ENCODE measurements around the gene TSR2. TPM values are rescaled to one million over a fixed set of nuclear protein-coding genes. Genes with fewer than 3 reads are reported as not detected.
A peak's percentile ranks its signal among the peaks of the same experiment; 100 is the strongest.

Gene TSR2
- 7.9 and 15.3 TPM in 2 replicates for total RNA-seq (2014; rRNA removed; shearing (Covaris generic); ENCODE audit: low replicate concordance)

GRCh38 chrX:54439960-54440871 lies at the start of gene TSR2:
TSR2 (plus strand) TSS chrX:54440404; CDS start chrX:54440422, 18 bp downstream.
- H3K4me1 ChIP-seq (ENCODE audit: low read length) = peaks cover 14% of the 10 kb centered on the region
- H3K9ac ChIP-seq (ENCODE audit: low read length) = peak within 1 kb of the TSS; percentile 84
- peaks cover 39% of the 10 kb centered on the region for H3K79me2 ChIP-seq (ENCODE audit: low read length)
- no peaks in the 10 kb centered on the region for H3K36me3 ChIP-seq (ENCODE audit: insufficient read depth, low read length)
- H3K4me2 ChIP-seq (ENCODE audit: low read depth, low read length, poor library complexity, severe bottlenecking) = peak within 1 kb of the TSS; percentile 62
- H3K9me2 ChIP-seq (replicated peaks; ENCODE audit: insufficient read depth, low read length) = no peaks in the 10 kb centered on the region
- no peaks in the 10 kb centered on the region for H3K27me3 ChIP-seq (ENCODE audit: low read length)
- DNase-seq = peak; percentile 90
- H2AFZ ChIP-seq (ENCODE audit: low read length) = peak within 1 kb of the TSS; percentile 69
- no peak within 1 kb of the TSS for H3K27ac ChIP-seq (ENCODE audit: low read length)
- H3K4me3 ChIP-seq (ENCODE audit: low read length) = peak within 1 kb of the TSS; percentile 88
- no peaks in the 10 kb centered on the region for H4K20me1 ChIP-seq (ENCODE audit: insufficient read depth, low read depth, low read length)
- no peaks in the 10 kb centered on the region for H3K9me3 ChIP-seq (ENCODE audit: low read length)

GRCh38 chrX:54397113-54397512 lies 43.1 kb upstream of the TSR2 start:
- DNase-seq = no peak
- Histone ChIP-seq H3K79me2 (ENCODE audit: low read length) (no peaks in the 10 kb centered on the region), H3K36me3 (ENCODE audit: insufficient read depth, low read length) (no peaks in the 10 kb centered on the region), H3K27me3 (ENCODE audit: low read length) (no peaks in the 10 kb centered on the region), H2AFZ (ENCODE audit: low read length) (no peak overlapping the region), H3K4me2 (ENCODE audit: low read depth, low read length, poor library complexity, severe bottlenecking) (no peak overlapping the region), H3K4me1 (ENCODE audit: low read length) (no peaks in the 10 kb centered on the region), H4K20me1 (ENCODE audit: insufficient read depth, low read depth, low read length) (no peaks in the 10 kb centered on the region), H3K27ac (ENCODE audit: low read length) (no peak overlapping the region), H3K9ac (ENCODE audit: low read length) (no peak overlapping the region), H3K9me2 (replicated peaks; ENCODE audit: insufficient read depth, low read length) (no peaks in the 10 kb centered on the region), H3K9me3 (ENCODE audit: low read length) (no peaks in the 10 kb centered on the region), H3K4me3 (ENCODE audit: low read length) (no peak overlapping the region)

- no peaks in the 10 kb centered on the region for H3K9me3 ChIP-seq (ENCODE audit: low read length)
- H3K4me2 ChIP-seq (ENCODE audit: low read depth, low read length, poor library complexity, severe bottlenecking) = no peak overlapping the region
- H2AFZ ChIP-seq (ENCODE audit: low read length) = no peak overlapping the region
- H3K9me2 ChIP-seq (replicated peaks; ENCODE audit: insufficient read depth, low read length) = no peaks in the 10 kb centered on the region
- H3K79me2 ChIP-seq (ENCODE audit: low read length) = no peaks in the 10 kb centered on the region
- H3K27me3 ChIP-seq (ENCODE audit: low read length) = no peaks in the 10 kb centered on the region
- no peak overlapping the region for H3K9ac ChIP-seq (ENCODE audit: low read length)
- DNase-seq = no peak
- H4K20me1 ChIP-seq (ENCODE audit: insufficient read depth, low read depth, low read length) = no peaks in the 10 kb centered on the region
- H3K36me3 ChIP-seq (ENCODE audit: insufficient read depth, low read length) = no peaks in the 10 kb centered on the region
- H3K27ac ChIP-seq (ENCODE audit: low read length) = no peak overlapping the region
- H3K4me3 ChIP-seq (ENCODE audit: low read length) = no peak overlapping the region
- H3K4me1 ChIP-seq (ENCODE audit: low read length) = no peaks in the 10 kb centered on the region
These were observed 32.9 kb upstream of the TSR2 start for GRCh38 chrX:54407266-54407665.

GRCh38 chrX:54411732-54412131 lies 28.5 kb upstream of the TSR2 start:
- Histone ChIP-seq H4K20me1 (ENCODE audit: insufficient read depth, low read depth, low read length) (no peaks in the 10 kb centered on the region), H3K79me2 (ENCODE audit: low read length) (no peaks in the 10 kb centered on the region), H3K9ac (ENCODE audit: low read length) (no peak overlapping the region), H3K9me2 (replicated peaks; ENCODE audit: insufficient read depth, low read length) (no peaks in the 10 kb centered on the region), H3K27me3 (ENCODE audit: low read length) (no peaks in the 10 kb centered on the region), H3K36me3 (ENCODE audit: insufficient read depth, low read length) (no peaks in the 10 kb centered on the region), H2AFZ (ENCODE audit: low read length) (no peak overlapping the region), H3K9me3 (ENCODE audit: low read length) (no peaks in the 10 kb centered on the region), H3K27ac (ENCODE audit: low read length) (no peak overlapping the region), H3K4me2 (ENCODE audit: low read depth, low read length, poor library complexity, severe bottlenecking) (no peak overlapping the region), H3K4me3 (ENCODE audit: low read length) (no peak overlapping the region), H3K4me1 (ENCODE audit: low read length) (no peaks in the 10 kb centered on the region)
- DNase-seq = no peak

GRCh38 chrX:54413753-54414152 lies 26.5 kb upstream of the TSR2 start:
- no peaks in the 10 kb centered on the region for H3K9me3 ChIP-seq (ENCODE audit: low read length)
- no peak overlapping the region for H3K4me3 ChIP-seq (ENCODE audit: low read length)
- no peaks in the 10 kb centered on the region for H3K27me3 ChIP-seq (ENCODE audit: low read length)
- H3K4me2 ChIP-seq (ENCODE audit: low read depth, low read length, poor library complexity, severe bottlenecking) = no peak overlapping the region
- no peaks in the 10 kb centered on the region for H3K9me2 ChIP-seq (replicated peaks; ENCODE audit: insufficient read depth, low read length)
- H3K27ac ChIP-seq (ENCODE audit: low read length) = no peak overlapping the region
- DNase-seq = no peak
- H4K20me1 ChIP-seq (ENCODE audit: insufficient read depth, low read depth, low read length) = no peaks in the 10 kb centered on the region
- H3K36me3 ChIP-seq (ENCODE audit: insufficient read depth, low read length) = no peaks in the 10 kb centered on the region
- no peak overlapping the region for H2AFZ ChIP-seq (ENCODE audit: low read length)
- no peaks in the 10 kb centered on the region for H3K79me2 ChIP-seq (ENCODE audit: low read length)
- no peak overlapping the region for H3K9ac ChIP-seq (ENCODE audit: low read length)
- no peaks in the 10 kb centered on the region for H3K4me1 ChIP-seq (ENCODE audit: low read length)

- H3K36me3 ChIP-seq (ENCODE audit: insufficient read depth, low read length) = no peaks in the 10 kb centered on the region
- no peaks in the 10 kb centered on the region for H3K9me2 ChIP-seq (replicated peaks; ENCODE audit: insufficient read depth, low read length)
- no peak overlapping the region for H3K4me3 ChIP-seq (ENCODE audit: low read length)
- no peak overlapping the region for H2AFZ ChIP-seq (ENCODE audit: low read length)
- H3K9me3 ChIP-seq (ENCODE audit: low read length) = no peaks in the 10 kb centered on the region
- no peaks in the 10 kb centered on the region for H3K4me1 ChIP-seq (ENCODE audit: low read length)
- H4K20me1 ChIP-seq (ENCODE audit: insufficient read depth, low read depth, low read length) = no peaks in the 10 kb centered on the region
- H3K27me3 ChIP-seq (ENCODE audit: low read length) = no peaks in the 10 kb centered on the region
- no peak overlapping the region for H3K27ac ChIP-seq (ENCODE audit: low read length)
- no peak for DNase-seq
- H3K79me2 ChIP-seq (ENCODE audit: low read length) = no peaks in the 10 kb centered on the region
- no peak overlapping the region for H3K4me2 ChIP-seq (ENCODE audit: low read depth, low read length, poor library complexity, severe bottlenecking)
- H3K9ac ChIP-seq (ENCODE audit: low read length) = no peak overlapping the region
These were observed 24.5 kb upstream of the TSR2 start for GRCh38 chrX:54415534-54416350.

GRCh38 chrX:54416965-54417364 lies 23.2 kb upstream of the TSR2 start:
- Histone ChIP-seq H2AFZ (ENCODE audit: low read length) (no peak overlapping the region), H3K79me2 (ENCODE audit: low read length) (no peaks in the 10 kb centered on the region), H3K27me3 (ENCODE audit: low read length) (no peaks in the 10 kb centered on the region), H4K20me1 (ENCODE audit: insufficient read depth, low read depth, low read length) (no peaks in the 10 kb centered on the region), H3K4me2 (ENCODE audit: low read depth, low read length, poor library complexity, severe bottlenecking) (no peak overlapping the region), H3K9ac (ENCODE audit: low read length) (no peak overlapping the region), H3K27ac (ENCODE audit: low read length) (no peak overlapping the region), H3K4me3 (ENCODE audit: low read length) (no peak overlapping the region), H3K36me3 (ENCODE audit: insufficient read depth, low read length) (no peaks in the 10 kb centered on the region), H3K9me3 (ENCODE audit: low read length) (no peaks in the 10 kb centered on the region), H3K9me2 (replicated peaks; ENCODE audit: insufficient read depth, low read length) (no peaks in the 10 kb centered on the region), H3K4me1 (ENCODE audit: low read length) (no peaks in the 10 kb centered on the region)
- no peak for DNase-seq
